IMR-90 (cell line): ENCODE measurements around the gene PTPRN2. TPM values are rescaled to one million over a fixed set of nuclear protein-coding genes. Genes with fewer than 3 reads are reported as not detected.

ENCODE experiments used
- ATAC-seq: fragments of 200-7000 bp; cut with Tn5 transposase; 2 replicates; pipeline ENCODE4 v1.9.1; 2020; ENCODE audit warnings: low read depth, mild to moderate bottlenecking, moderate library complexity
- BruUV-seq: library from RNA; stranded (reverse); fragments of 400-500 nt; replicated peaks from 2 replicates; lab custom pipeline; 2021; lab: Mats Ljungman, UMichigan
- CTCF ChIA-PET: fragments of 300-600 bp; formaldehyde crosslinking; extraction: SDS; loops from one replicate; lab custom pipeline; 2021; ENCODE audit warnings: antibody characterized with exemption; lab: Yijun Ruan, JAX
- POLR2A ChIA-PET: fragments of 300-600 bp; sonication (Branson Sonifier 250); formaldehyde crosslinking; loops from one replicate; lab custom pipeline; 2022; ENCODE audit warnings: antibody characterized with exemption; ENCODE audit not compliant: unreplicated experiment; lab: Charles Lee
- DNase-seq: peaks from one replicate; pipeline ENCODE4 v3.0.0; 2013
- H2AFZ ChIP-seq: replicated peaks from 2 replicates; pipeline ENCODE3; 2013; ENCODE audit warnings: low read length, mild to moderate bottlenecking; ENCODE audit not compliant: poor library complexity
- H2AK5ac ChIP-seq: 2 replicates; pipeline ENCODE4 v1.6.1; 2013; ENCODE audit warnings: low read depth, low read length, inconsistent platforms
- H2AK9ac ChIP-seq: replicated peaks from 2 replicates; pipeline ENCODE3; 2013; ENCODE audit warnings: mild to moderate bottlenecking, low read depth, low read length, moderate library complexity; ENCODE audit not compliant: poor library complexity
- H2BK120ac ChIP-seq: 2 replicates; pipeline ENCODE4 v1.6.1; 2013; ENCODE audit warnings: low read depth, low read length, inconsistent platforms
- H2BK15ac ChIP-seq: 3 replicates; pipeline ENCODE4 v1.6.1; 2013; ENCODE audit warnings: low read depth, low read length, inconsistent platforms
- H2BK20ac ChIP-seq: 2 replicates; pipeline ENCODE4 v1.6.1; 2013; ENCODE audit warnings: low read depth, mild to moderate bottlenecking, inconsistent platforms, low read length, moderate library complexity
- H2BK5ac ChIP-seq: 2 replicates; pipeline ENCODE4 v1.6.1; 2013; ENCODE audit warnings: mild to moderate bottlenecking, low read depth, low read length, inconsistent platforms; ENCODE audit not compliant: poor library complexity, severe bottlenecking
- H3K14ac ChIP-seq: replicated peaks from 2 replicates; pipeline ENCODE4 v1.6.1; 2013; ENCODE audit warnings: low read depth, low read length, inconsistent platforms
- H3K18ac ChIP-seq: 2 replicates; pipeline ENCODE4 v1.6.1; 2013; ENCODE audit warnings: low read depth, low read length, control low read depth
- H3K23ac ChIP-seq: 2 replicates; pipeline ENCODE4 v1.6.1; 2013; ENCODE audit warnings: low read depth, low read length, inconsistent platforms
- H3K27ac ChIP-seq: 2 replicates; pipeline ENCODE4 v1.5.1; 2013; ENCODE audit warnings: mild to moderate bottlenecking, control low read depth, low read length; ENCODE audit not compliant: insufficient read depth
- H3K27me3 ChIP-seq: 2 replicates; pipeline ENCODE4 v1.6.1; 2013; ENCODE audit warnings: low read length; ENCODE audit not compliant: control insufficient read depth, insufficient read depth
- H3K36me3 ChIP-seq: 2 replicates; pipeline ENCODE4 v1.6.1; 2013; ENCODE audit warnings: low read length, mixed read lengths; ENCODE audit not compliant: control insufficient read depth, insufficient read depth
- H3K4ac ChIP-seq: 2 replicates; pipeline ENCODE4 v1.6.1; 2013; ENCODE audit warnings: low read depth, low read length, inconsistent platforms
- H3K4me1 ChIP-seq: 2 replicates; pipeline ENCODE4 v1.6.1; 2013; ENCODE audit warnings: low read length, mixed read lengths; ENCODE audit not compliant: control insufficient read depth, insufficient read depth
- H3K4me2 ChIP-seq: 2 replicates; pipeline ENCODE4 v1.6.1; 2013; ENCODE audit warnings: low read depth, mild to moderate bottlenecking, control low read depth, low read length, moderate library complexity
- H3K4me3 ChIP-seq: 2 replicates; pipeline ENCODE4 v1.5.1; 2013; ENCODE audit warnings: low read depth, mild to moderate bottlenecking, control low read depth, low read length, moderate library complexity; ENCODE audit not compliant: insufficient read depth
- H3K56ac ChIP-seq: 2 replicates; pipeline ENCODE4 v1.6.1; 2013; ENCODE audit warnings: low read length, inconsistent platforms; ENCODE audit not compliant: insufficient read depth; ENCODE audit errors: extremely low read depth
- H3K79me1 ChIP-seq, 2 experiments: 2 replicates each; pipeline ENCODE4 v1.6.1; 2013; ENCODE audit warnings: low read length in 2 of 2, inconsistent platforms in 1 of 2, low read depth in 1 of 2
- H3K9ac ChIP-seq: 2 replicates; pipeline ENCODE4 v1.6.1; 2013; ENCODE audit warnings: low read depth, low read length, control low read depth
- H3K9me1 ChIP-seq: 2 replicates; pipeline ENCODE4 v1.6.1; 2013; ENCODE audit warnings: low read length, inconsistent platforms; ENCODE audit not compliant: insufficient read depth
- H3K9me3 ChIP-seq: 2 replicates; pipeline ENCODE4 v1.6.1; 2013; ENCODE audit warnings: low read length; ENCODE audit not compliant: control insufficient read depth, insufficient read depth
- H4K20me1 ChIP-seq: 2 replicates; pipeline ENCODE4 v1.6.1; 2013; ENCODE audit warnings: low read length, inconsistent platforms; ENCODE audit not compliant: insufficient read depth
- H4K5ac ChIP-seq: 2 replicates; pipeline ENCODE4 v1.6.1; 2013; ENCODE audit warnings: mild to moderate bottlenecking, low read depth, low read length, control low read depth
- H4K8ac ChIP-seq, 2 experiments: 2 replicates each; pipeline ENCODE4 v1.6.1; 2013; ENCODE audit warnings: low read depth in 2 of 2, low read length in 2 of 2, control low read depth in 1 of 2, inconsistent platforms in 1 of 2
- H4K91ac ChIP-seq: 2 replicates; pipeline ENCODE4 v1.6.1; 2013; ENCODE audit warnings: low read depth, low read length, inconsistent platforms; ENCODE audit not compliant: insufficient read depth
- CEBPB ChIP-seq: IDR thresholded peaks from 2 replicates; pipeline ENCODE4 v1.6.1; 2012; ENCODE audit warnings: low read depth, low read length, improper control_type of control experiment
- NFE2L2 ChIP-seq: fragments of 150-350 bp; IDR thresholded peaks from 2 replicates; pipeline ENCODE4 v1.6.1; 2016; ENCODE audit warnings: low read depth, mild to moderate bottlenecking, low read length
- POLR2A ChIP-seq: IDR thresholded peaks from 2 replicates; pipeline ENCODE4 v1.6.1; 2012; ENCODE audit warnings: mild to moderate bottlenecking, low read depth, low read length
- RAD21 ChIP-seq: IDR thresholded peaks from 2 replicates; pipeline ENCODE4 v1.6.1; 2012; ENCODE audit warnings: low read length, improper control_type of control experiment
- RCOR1 ChIP-seq: IDR thresholded peaks from 2 replicates; pipeline ENCODE4 v1.6.1; 2012; ENCODE audit warnings: mild to moderate bottlenecking, low read length, improper control_type of control experiment; ENCODE audit not compliant: insufficient replicate concordance
- RFX5 ChIP-seq: IDR thresholded peaks from 2 replicates; pipeline ENCODE4 v1.8.0; 2012; ENCODE audit warnings: low read depth, mild to moderate bottlenecking, low read length, moderate library complexity
- WGBS, 2 experiments: methylation state at CpG; one replicate each; pipeline versions ENCODE4 v1.1.5 to v1.1.7; 2013; ENCODE audit warnings: missing lambda C conversion rate in 2 of 2; ENCODE audit not compliant: insufficient read length in 1 of 2; ENCODE audit errors: extremely low coverage in 2 of 2; 5-methylcytosine and 5-hydroxymethylcytosine counted together
- dilution Hi-C: fragments of 300-500 bp; cut with HindIII; formaldehyde crosslinking; loops from one replicate; pipeline ENCODE4 v1.14.3; 2018; ENCODE audit warnings: low sequenced_read_pairs; ENCODE audit not compliant: unreplicated experiment
- in situ Hi-C: fragments of 300-500 bp; cut with MboI; formaldehyde crosslinking; loops from 3 replicates; pipeline ENCODE4 v1.14.3; 2019; ENCODE audit warnings: low sequenced_read_pairs, inconsistent platforms, mixed read lengths
- intact Hi-C: fragments of 100-400 bp; cut with micrococcal nuclease; formaldehyde crosslinking; loops from 2 replicates; pipeline ENCODE4 v1.10.0; 2022
- polyA plus RNA-seq, 3 experiments: library from polyadenylated mRNA; depleted of rRNA; stranded (reverse); fragments of >200 nt; gene quantifications; 2 replicates each; pipeline ENCODE4 v1.2.3, GENCODE V29; 2012; ENCODE audit warnings: low replicate concordance in 1 of 3
- total RNA-seq: library from RNA; depleted of rRNA; stranded (reverse); fragments of >200 nt; gene quantifications from 2 replicates; pipeline ENCODE4 v1.2.3, GENCODE V29; 2012
- TF ChIP-seq, protein P1 (sequence below): conservative IDR thresholded peaks from 2 replicates; pipeline ENCODE4 v1.5.1; 2012; ENCODE audit warnings: mild to moderate bottlenecking, low read depth, low read length, improper control_type of control experiment

Gene PTPRN2
- total and polyA plus RNA-seq, 2 of the 4 experiments (the other 2 are of a cell fraction), result 0.03 TPM; not detected in 1

GRCh38 chr7:157824011-157824818 lies 763.4 kb downstream of the PTPRN2 start:
- ATAC-seq (no peak), DNase-seq (no peak)
- H3K18ac ChIP-seq, result no peak overlapping the region
- no peaks in the 10 kb centered on the region for H3K27me3 ChIP-seq
- in situ Hi-C loops, result no loop called here
- H4K5ac ChIP-seq, result no peak overlapping the region
- H2AK9ac ChIP-seq, result no peak overlapping the region
- no peak overlapping the region for H3K4ac ChIP-seq
- H4K91ac ChIP-seq, result no peak overlapping the region
- H4K20me1 ChIP-seq, result no peaks in the 10 kb centered on the region
- ChIA-PET CTCF (no interaction called here), POLR2A (no interaction called here)
- H4K8ac ChIP-seq, result no peak overlapping the region
- no peak overlapping the region for H2AFZ ChIP-seq
- no peaks in the 10 kb centered on the region for H3K9me1 ChIP-seq
- dilution Hi-C loops, result no loop called here
- WGBS, 2 experiments, result 36% methylated on average over 5 of the region's 18 CpGs; no CpG with 5 or more reads in 1 of the 2 experiments
- no peak overlapping the region for H2BK15ac ChIP-seq
- no peak overlapping the region for H3K23ac ChIP-seq
- no peak for TF ChIP-seq POLR2A
- TF ChIP-seq, protein P1, sequence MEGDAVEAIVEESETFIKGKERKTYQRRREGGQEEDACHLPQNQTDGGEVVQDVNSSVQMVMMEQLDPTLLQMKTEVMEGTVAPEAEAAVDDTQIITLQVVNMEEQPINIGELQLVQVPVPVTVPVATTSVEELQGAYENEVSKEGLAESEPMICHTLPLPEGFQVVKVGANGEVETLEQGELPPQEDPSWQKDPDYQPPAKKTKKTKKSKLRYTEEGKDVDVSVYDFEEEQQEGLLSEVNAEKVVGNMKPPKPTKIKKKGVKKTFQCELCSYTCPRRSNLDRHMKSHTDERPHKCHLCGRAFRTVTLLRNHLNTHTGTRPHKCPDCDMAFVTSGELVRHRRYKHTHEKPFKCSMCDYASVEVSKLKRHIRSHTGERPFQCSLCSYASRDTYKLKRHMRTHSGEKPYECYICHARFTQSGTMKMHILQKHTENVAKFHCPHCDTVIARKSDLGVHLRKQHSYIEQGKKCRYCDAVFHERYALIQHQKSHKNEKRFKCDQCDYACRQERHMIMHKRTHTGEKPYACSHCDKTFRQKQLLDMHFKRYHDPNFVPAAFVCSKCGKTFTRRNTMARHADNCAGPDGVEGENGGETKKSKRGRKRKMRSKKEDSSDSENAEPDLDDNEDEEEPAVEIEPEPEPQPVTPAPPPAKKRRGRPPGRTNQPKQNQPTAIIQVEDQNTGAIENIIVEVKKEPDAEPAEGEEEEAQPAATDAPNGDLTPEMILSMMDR, result no peak
- TF ChIP-seq CEBPB, result no peak
- TF ChIP-seq RCOR1, result no peak
- TF ChIP-seq NFE2L2, result no peak
- no peak for TF ChIP-seq RAD21
- no peak for TF ChIP-seq RFX5
- no peaks in the 10 kb centered on the region for H3K79me1 ChIP-seq
- H3K9ac ChIP-seq, result no peak overlapping the region
- H3K56ac ChIP-seq, result no peak overlapping the region
- intact Hi-C loops, result no loop called here
- peaks cover 64% of the 10 kb centered on the region for H3K9me3 ChIP-seq
- H2BK5ac ChIP-seq, result no peak overlapping the region
- no peak overlapping the region for H3K27ac ChIP-seq
- H3K14ac ChIP-seq, result no peak overlapping the region
- H2AK5ac ChIP-seq, result no peak overlapping the region
- no peak overlapping the region for H3K4me2 ChIP-seq
- no peak overlapping the region for H2BK120ac ChIP-seq
- no peak overlapping the region for H2BK20ac ChIP-seq
- no peaks in the 10 kb centered on the region for H3K36me3 ChIP-seq
- H3K4me1 ChIP-seq, result no peaks in the 10 kb centered on the region
- H3K4me3 ChIP-seq, result no peak overlapping the region
- BruUV-seq, result no TSS peak
